ENCODE measurements around the gene LRP2BP.

LRP2BP gene

GRCh38 chr4:185421366-185422124, 25.8 kb upstream of the LRP2BP start:
- Histone ChIP-seq H3K27me3 (no peaks in the 10 kb centered on the region), H3K9me3 (no peaks in the 10 kb centered on the region), H3K4me1 (peaks cover 19% of the 10 kb centered on the region), H4K20me1 (no peaks in the 10 kb centered on the region), H3K27ac (no peak overlapping the region), H3K4me2 (no peak overlapping the region), H3K9ac (no peak overlapping the region), H3K4me3 (no peak overlapping the region), H3K36me3 (peaks cover 30% of the 10 kb centered on the region)
- TF ChIP-seq Cebpa-rat (IDR thresholded peaks at IDR 0.05), result no peak

- no peak overlapping the region for H3K4me2 ChIP-seq
- peaks cover 54% of the 10 kb centered on the region for H3K36me3 ChIP-seq
- H3K9me3 ChIP-seq, result no peaks in the 10 kb centered on the region
- H3K4me1 ChIP-seq, result no peaks in the 10 kb centered on the region; the same call in 1 of the 2 replicates
- no peaks in the 10 kb centered on the region for H4K20me1 ChIP-seq
- TF ChIP-seq Cebpa-rat (IDR thresholded peaks at IDR 0.05), result no peak
- H3K27me3 ChIP-seq, result no peaks in the 10 kb centered on the region
- H3K27ac ChIP-seq, result no peak overlapping the region
- no peak overlapping the region for H3K9ac ChIP-seq
- no peak overlapping the region for H3K4me3 ChIP-seq
Measured at GRCh38 chr4:185416955-185417354, 21.2 kb upstream of the LRP2BP start.

GRCh38 chr4:185412412-185412811, 16.7 kb upstream of the LRP2BP start:
- Histone ChIP-seq H4K20me1 (no peaks in the 10 kb centered on the region), H3K27ac (no peak overlapping the region), H3K36me3 (peaks cover 57% of the 10 kb centered on the region), H3K27me3 (no peaks in the 10 kb centered on the region), H3K9me3 (no peaks in the 10 kb centered on the region), H3K9ac (no peak overlapping the region), H3K4me2 (no peak overlapping the region), H3K4me1 (no peaks in the 10 kb centered on the region), H3K4me3 (no peak overlapping the region)
- TF ChIP-seq Cebpa-rat (IDR thresholded peaks at IDR 0.05), result no peak

DNA sequence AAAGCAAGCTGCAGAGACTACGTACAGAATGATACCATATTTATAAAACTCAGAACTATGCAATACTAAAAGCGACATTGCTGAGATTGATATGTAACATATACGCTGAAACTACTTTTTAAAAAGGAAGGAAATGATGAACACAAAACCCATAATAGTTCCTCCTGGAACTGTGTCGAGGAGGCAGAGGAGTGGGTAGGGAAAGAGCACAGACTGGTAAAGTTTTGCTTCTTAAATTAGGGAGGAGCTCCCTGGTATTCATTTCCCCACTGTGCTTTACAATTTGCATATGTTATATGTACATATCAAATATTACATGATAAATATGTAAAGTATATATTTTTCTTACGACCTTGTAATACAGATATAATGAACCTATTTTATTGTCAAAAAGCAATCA, 16.1 kb upstream of the LRP2BP start:
- Histone ChIP-seq H3K9ac (no peak overlapping the region), H3K36me3 (peaks cover 52% of the 10 kb centered on the region), H3K27ac (no peak overlapping the region), H3K4me3 (no peak overlapping the region), H3K9me3 (no peaks in the 10 kb centered on the region), H3K4me2 (no peak overlapping the region), H3K4me1 (no peaks in the 10 kb centered on the region), H3K27me3 (no peaks in the 10 kb centered on the region), H4K20me1 (no peaks in the 10 kb centered on the region)
- no peak for TF ChIP-seq Cebpa-rat (IDR thresholded peaks at IDR 0.05)

- Histone ChIP-seq H3K36me3 (peaks cover 61% of the 10 kb centered on the region), H3K9ac (no peak overlapping the region), H4K20me1 (no peaks in the 10 kb centered on the region), H3K4me2 (no peak overlapping the region), H3K4me3 (no peak overlapping the region), H3K4me1 (no peaks in the 10 kb centered on the region), H3K9me3 (no peaks in the 10 kb centered on the region), H3K27me3 (no peaks in the 10 kb centered on the region), H3K27ac (no peak overlapping the region)
- TF ChIP-seq Cebpa-rat (IDR thresholded peaks at IDR 0.05), result no peak
Measured at GRCh38 chr4:185408432-185408831, 12.7 kb upstream of the LRP2BP start.

- Histone ChIP-seq H3K27me3 (no peaks in the 10 kb centered on the region), H3K4me2 (no peak overlapping the region), H3K4me3 (no peak overlapping the region), H4K20me1 (no peaks in the 10 kb centered on the region), H3K9me3 (no peaks in the 10 kb centered on the region), H3K36me3 (peaks cover 62% of the 10 kb centered on the region), H3K27ac (no peak overlapping the region), H3K4me1 (no peaks in the 10 kb centered on the region), H3K9ac (no peak overlapping the region)
- TF ChIP-seq Cebpa-rat (IDR thresholded peaks at IDR 0.05), result no peak
Measured at GRCh38 chr4:185405296-185405999, 9.7 kb upstream of the LRP2BP start.

DNA sequence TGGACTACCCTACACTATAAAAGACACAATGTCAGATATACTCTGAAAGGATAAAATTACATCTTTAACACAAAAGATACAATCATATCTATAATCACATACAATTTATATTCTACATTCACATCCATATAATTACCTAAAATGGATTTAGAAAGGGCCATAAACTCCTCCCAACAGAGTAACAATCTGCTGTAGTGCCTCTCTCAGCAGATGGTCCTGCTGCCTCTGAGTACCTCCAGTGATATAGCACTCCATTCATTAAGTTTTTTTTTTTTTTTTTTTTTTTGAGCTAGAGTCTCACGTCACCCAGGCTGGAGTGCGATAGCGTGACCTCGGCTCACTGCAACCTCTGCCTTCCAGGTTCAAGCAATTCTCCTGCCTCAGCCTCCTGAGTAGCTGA, 8.3 kb upstream of the LRP2BP start:
- H3K4me3 ChIP-seq, result no peak overlapping the region
- H3K4me2 ChIP-seq, result no peak overlapping the region
- TF ChIP-seq Cebpa-rat (IDR thresholded peaks at IDR 0.05), result no peak
- no peaks in the 10 kb centered on the region for H3K27me3 ChIP-seq
- no peak overlapping the region for H3K9ac ChIP-seq
- H3K36me3 ChIP-seq, result peaks cover 68% of the 10 kb centered on the region
- H3K27ac ChIP-seq, result no peak overlapping the region
- H3K4me1 ChIP-seq, result peaks cover 14% of the 10 kb centered on the region; the same call in 1 of the 2 replicates
- H3K9me3 ChIP-seq, result no peaks in the 10 kb centered on the region
- no peaks in the 10 kb centered on the region for H4K20me1 ChIP-seq

- Histone ChIP-seq H3K9ac (no peak overlapping the region), H3K27me3 (no peaks in the 10 kb centered on the region), H3K4me3 (no peak overlapping the region), H3K9me3 (no peaks in the 10 kb centered on the region), H3K36me3 (peaks cover 41% of the 10 kb centered on the region), H3K4me2 (peak overlapping the region; percentile 90; the same call in 1 of the 2 replicates), H3K4me1 (peaks cover 45% of the 10 kb centered on the region), H4K20me1 (peaks cover 5% of the 10 kb centered on the region; the same call in 1 of the 2 replicates), H3K27ac (no peak overlapping the region)
- TF ChIP-seq Cebpa-rat (IDR thresholded peaks at IDR 0.05), result no peak
Measured at GRCh38 chr4:185399466-185399865, 3.7 kb upstream of the LRP2BP start.

- H3K27ac ChIP-seq, result no peak overlapping the region
- H3K9ac ChIP-seq, result no peak overlapping the region
- no peak overlapping the region for H3K4me3 ChIP-seq
Measured at GRCh38 chr4:185398618-185399017, 2.9 kb upstream of the LRP2BP start.

More at GRCh38 chr4:185398618-185399017, 2.9 kb upstream of the LRP2BP start:
- H3K4me2 ChIP-seq, result peak overlapping the region; percentile 90; the same call in 1 of the 2 replicates
- H3K27me3 ChIP-seq, result no peaks in the 10 kb centered on the region
- no peaks in the 10 kb centered on the region for H3K9me3 ChIP-seq
- H3K4me1 ChIP-seq, result peaks cover 54% of the 10 kb centered on the region
- H4K20me1 ChIP-seq, result peaks cover 5% of the 10 kb centered on the region; the same call in 1 of the 2 replicates
- no peak for TF ChIP-seq Cebpa-rat (IDR thresholded peaks at IDR 0.05)
- H3K36me3 ChIP-seq, result peaks cover 35% of the 10 kb centered on the region
